IPS DF 6.9 (cell line): ENCODE measurements around the gene CDO1.

ENCODE experiments used
- DNase-seq: peaks from one replicate; pipeline ENCODE4 v3.0.0-alpha.2; 2013; ENCODE audit warnings: low read depth, low spot score
- H3K27ac ChIP-seq: one replicate; pipeline ENCODE4 v1.5.1; 2013; ENCODE audit warnings: low read length, control low read depth
- H3K27me3 ChIP-seq: 2 replicates; pipeline ENCODE4 v1.6.1; 2013; ENCODE audit warnings: mild to moderate bottlenecking, low read length; ENCODE audit not compliant: control insufficient read depth, insufficient read depth
- H3K36me3 ChIP-seq: 2 replicates; pipeline ENCODE4 v1.6.1; 2013; ENCODE audit warnings: low read length; ENCODE audit not compliant: control insufficient read depth, insufficient read depth
- H3K4me1 ChIP-seq: 2 replicates; pipeline ENCODE4 v1.6.1; 2013; ENCODE audit warnings: low read length; ENCODE audit not compliant: control insufficient read depth, insufficient read depth
- H3K4me3 ChIP-seq: 2 replicates; pipeline ENCODE4 v1.5.1; 2013; ENCODE audit warnings: mild to moderate bottlenecking, low read length
- H3K9me3 ChIP-seq: 2 replicates; pipeline ENCODE4 v1.6.1; 2013; ENCODE audit warnings: low read length, inconsistent platforms; ENCODE audit not compliant: control insufficient read depth, insufficient read depth
- WGBS: extraction: QIAGEN DNeasy Blood & Tissue Kit; methylation state at CpG from one replicate; pipeline ENCODE4 v1.1.7; 2013; ENCODE audit warnings: mixed read lengths, missing lambda C conversion rate; ENCODE audit not compliant: insufficient read length, insufficient coverage; 5-methylcytosine and 5-hydroxymethylcytosine counted together

The CDO1 gene

GRCh38 chr5:115788440-115788839 lies 28.0 kb downstream of the CDO1 start:
- DNase-seq, result no peak
- no peaks in the 10 kb centered on the region for H3K36me3 ChIP-seq
- H3K4me3 ChIP-seq, result no peak overlapping the region
- no CpG with 5 or more reads among the region's 1 CpG for WGBS
- no peaks in the 10 kb centered on the region for H3K9me3 ChIP-seq
- H3K4me1 ChIP-seq, result no peaks in the 10 kb centered on the region
- H3K27me3 ChIP-seq, result no peaks in the 10 kb centered on the region
- H3K27ac ChIP-seq, result no peak overlapping the region

- WGBS, result no CpG with 5 or more reads among the region's 1 CpG
- DNase-seq, result no peak
- no peaks in the 10 kb centered on the region for H3K4me1 ChIP-seq
Observed at GRCh38 chr5:115787426-115787825, 29.0 kb downstream of the CDO1 start.

GRCh38 chr5:115785381-115786065 lies 30.9 kb downstream of the CDO1 start:
- DNase-seq, result peak; percentile 60
- no CpG with 5 or more reads among the region's 6 CpGs for WGBS

More at GRCh38 chr5:115787426-115787825, 29.0 kb downstream of the CDO1 start:
- Histone ChIP-seq H3K27me3 (no peaks in the 10 kb centered on the region), H3K36me3 (no peaks in the 10 kb centered on the region), H3K27ac (no peak overlapping the region), H3K4me3 (no peak overlapping the region), H3K9me3 (no peaks in the 10 kb centered on the region)

DNA sequence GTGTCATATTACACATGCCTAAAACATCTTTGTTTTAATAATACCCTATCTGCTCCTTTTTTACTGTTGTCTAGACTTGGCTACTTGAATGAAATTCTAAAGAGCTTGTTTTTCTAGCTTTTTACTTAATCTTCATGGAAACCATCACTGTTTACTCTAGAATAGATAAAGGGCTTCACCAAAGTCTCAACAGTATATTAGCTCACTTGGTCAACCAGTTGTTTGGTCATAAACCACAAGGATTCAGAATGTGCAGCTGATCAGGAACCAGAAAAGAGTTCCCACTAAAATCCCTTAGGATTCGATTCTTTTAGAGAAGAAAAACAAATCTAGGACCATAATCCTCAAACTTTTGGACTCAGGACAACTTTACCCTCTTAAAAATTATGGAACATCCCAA lies 38.0 kb downstream of the CDO1 start:
- Histone ChIP-seq H3K4me3 (no peak overlapping the region), H3K4me1 (no peaks in the 10 kb centered on the region), H3K36me3 (no peaks in the 10 kb centered on the region), H3K27ac (no peak overlapping the region), H3K27me3 (no peaks in the 10 kb centered on the region), H3K9me3 (no peaks in the 10 kb centered on the region)
- no CpG with 5 or more reads among the region's 1 CpG for WGBS
- no peak for DNase-seq

More at GRCh38 chr5:115785381-115786065, 30.9 kb downstream of the CDO1 start:
- H3K36me3 ChIP-seq, result no peaks in the 10 kb centered on the region
- no peak overlapping the region for H3K27ac ChIP-seq
- no peaks in the 10 kb centered on the region for H3K27me3 ChIP-seq
- H3K4me1 ChIP-seq, result no peaks in the 10 kb centered on the region
- H3K4me3 ChIP-seq, result no peak overlapping the region
- no peaks in the 10 kb centered on the region for H3K9me3 ChIP-seq

DNA sequence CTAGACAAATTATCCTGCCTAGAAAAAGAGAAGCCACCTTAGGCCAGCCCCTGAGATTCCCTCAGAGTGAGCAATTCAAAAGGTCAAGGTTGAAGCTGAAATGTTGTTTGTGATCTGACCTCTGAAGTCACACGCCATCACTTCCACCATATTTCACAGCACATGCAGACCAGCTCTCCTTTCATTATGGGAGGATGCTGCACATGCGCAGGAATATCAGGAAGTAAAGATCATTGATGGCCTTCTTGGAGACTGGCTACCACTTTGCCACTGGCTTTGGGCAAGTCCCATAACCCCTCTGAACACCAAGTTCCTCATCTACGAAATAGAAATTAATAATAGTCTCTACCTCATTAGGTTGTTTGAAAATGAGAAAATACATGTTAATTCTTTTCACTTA lies 39.5 kb downstream of the CDO1 start:
- H3K27ac ChIP-seq, result no peak overlapping the region
- WGBS, result no CpG with 5 or more reads among the region's 3 CpGs
- no peaks in the 10 kb centered on the region for H3K4me1 ChIP-seq
- no peaks in the 10 kb centered on the region for H3K36me3 ChIP-seq
- H3K4me3 ChIP-seq, result no peak overlapping the region
- no peaks in the 10 kb centered on the region for H3K27me3 ChIP-seq
- no peak for DNase-seq
- no peaks in the 10 kb centered on the region for H3K9me3 ChIP-seq

GRCh38 chr5:115775999-115776398 lies 40.5 kb downstream of the CDO1 start:
- H3K27ac ChIP-seq, result no peak overlapping the region
- no peaks in the 10 kb centered on the region for H3K4me1 ChIP-seq
- no peaks in the 10 kb centered on the region for H3K27me3 ChIP-seq
- no peak overlapping the region for H3K4me3 ChIP-seq
- no CpG with 5 or more reads among the region's 4 CpGs for WGBS
- DNase-seq, result no peak
- H3K36me3 ChIP-seq, result no peaks in the 10 kb centered on the region
- no peaks in the 10 kb centered on the region for H3K9me3 ChIP-seq

DNA sequence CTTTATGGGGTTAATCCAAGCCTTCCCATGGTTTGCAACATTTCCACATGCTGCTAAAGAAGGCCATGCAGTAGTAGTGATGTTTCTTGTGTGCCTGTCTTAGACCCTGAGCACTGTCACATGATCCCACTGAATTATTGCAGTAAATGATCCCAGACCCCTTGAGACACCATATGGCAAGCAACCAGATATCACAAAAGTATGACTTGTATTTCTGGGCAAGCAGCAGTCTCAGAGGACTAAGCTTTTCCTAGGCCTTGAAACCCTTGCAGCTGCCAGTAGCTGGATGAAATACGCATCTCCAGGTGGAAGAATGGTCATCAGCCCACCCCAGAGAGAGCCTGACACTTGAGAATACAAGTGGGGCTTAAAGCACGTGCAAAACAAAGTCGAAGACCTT lies 41.8 kb downstream of the CDO1 start:
- no peaks in the 10 kb centered on the region for H3K27me3 ChIP-seq
- no peaks in the 10 kb centered on the region for H3K4me1 ChIP-seq
- no peaks in the 10 kb centered on the region for H3K36me3 ChIP-seq
- no peak overlapping the region for H3K27ac ChIP-seq
- no peak overlapping the region for H3K4me3 ChIP-seq
- DNase-seq, result no peak
- no CpG with 5 or more reads among the region's 3 CpGs for WGBS
- no peaks in the 10 kb centered on the region for H3K9me3 ChIP-seq

DNA sequence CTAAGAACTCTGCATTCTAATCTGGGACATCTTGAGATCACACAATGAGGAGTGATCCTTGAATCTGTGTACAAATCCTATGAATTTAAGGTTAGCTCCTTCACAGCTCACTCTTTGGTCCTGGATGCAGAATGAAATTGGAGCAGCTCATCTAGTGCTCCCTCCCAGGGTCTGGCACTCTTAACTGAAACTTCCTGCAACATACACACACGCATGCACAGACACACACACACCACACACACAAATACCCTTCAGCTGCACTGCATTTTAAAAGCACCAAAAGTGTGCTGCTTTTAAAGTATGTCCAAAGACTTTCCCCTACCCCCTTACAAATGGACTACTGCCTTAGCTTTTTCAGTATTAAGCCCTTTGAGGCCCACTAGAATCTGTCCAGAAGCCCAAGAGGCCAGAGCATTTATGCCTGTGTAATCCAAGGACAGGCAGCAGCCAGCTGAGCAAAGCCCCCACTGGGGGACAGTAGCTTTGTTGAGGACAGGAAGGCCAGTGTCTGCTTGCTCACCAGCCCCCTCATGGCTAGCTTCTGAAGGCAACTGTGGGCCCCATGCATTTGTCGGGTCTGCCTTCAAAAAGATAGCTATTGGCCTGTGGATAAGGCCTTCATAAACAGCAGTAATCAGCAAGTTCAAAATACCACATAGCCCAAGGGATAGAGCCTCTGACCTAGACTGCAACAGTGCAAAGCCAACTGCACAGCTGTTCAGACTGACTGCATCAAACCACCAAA lies 43.6 kb downstream of the CDO1 start:
- H3K9me3 ChIP-seq, result no peaks in the 10 kb centered on the region
- WGBS, result no CpG with 5 or more reads among the region's 2 CpGs
- H3K36me3 ChIP-seq, result no peaks in the 10 kb centered on the region
- H3K4me1 ChIP-seq, result no peaks in the 10 kb centered on the region
- H3K27me3 ChIP-seq, result no peaks in the 10 kb centered on the region
- no peak for DNase-seq
- H3K4me3 ChIP-seq, result no peak overlapping the region
- no peak overlapping the region for H3K27ac ChIP-seq

DNA sequence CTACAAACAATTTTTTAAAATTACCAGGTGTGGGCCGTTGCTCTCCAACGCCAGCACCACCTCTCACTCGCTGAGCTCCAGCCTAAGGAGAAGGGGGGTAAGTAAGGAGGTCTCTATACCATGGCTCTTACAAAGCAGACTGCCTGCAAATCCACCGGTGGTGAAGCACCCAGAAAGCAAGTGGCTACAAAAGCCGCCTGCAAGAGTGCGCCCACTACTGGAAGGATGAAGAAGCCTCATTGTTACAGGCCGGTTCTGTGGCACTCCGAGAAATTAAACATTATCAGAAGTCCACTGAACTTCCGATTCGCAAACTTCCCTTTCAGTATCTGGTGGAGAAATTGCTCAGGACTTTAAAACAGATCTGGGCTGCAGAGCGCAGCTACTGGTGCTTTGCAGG lies 46.0 kb downstream of the CDO1 start:
- DNase-seq, result peak; percentile 45
- Histone ChIP-seq H3K27me3 (no peaks in the 10 kb centered on the region), H3K9me3 (no peaks in the 10 kb centered on the region), H3K27ac (no peak overlapping the region), H3K4me3 (no peak overlapping the region), H3K4me1 (no peaks in the 10 kb centered on the region), H3K36me3 (no peaks in the 10 kb centered on the region)
- WGBS, result no CpG with 5 or more reads among the region's 11 CpGs

DNA sequence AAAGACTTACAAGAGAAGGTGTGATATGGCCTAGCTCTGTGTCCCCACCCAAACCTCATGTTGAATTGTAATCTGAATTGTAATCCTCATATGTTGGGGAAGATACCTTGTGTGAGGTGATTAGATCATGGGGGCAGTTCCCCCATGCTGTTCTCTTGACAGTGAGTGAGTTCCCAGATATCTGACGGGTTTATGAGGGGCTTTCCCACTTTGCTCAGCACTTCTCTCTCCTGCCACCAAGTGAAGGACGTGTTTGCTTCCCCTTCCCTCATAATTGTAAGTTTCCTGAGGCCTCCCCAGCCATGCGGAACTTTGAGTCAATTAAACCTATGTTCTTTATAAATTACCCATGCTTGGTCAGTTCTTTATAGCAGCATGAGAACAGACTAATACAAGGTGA lies 49.0 kb downstream of the CDO1 start:
- no peaks in the 10 kb centered on the region for H3K27me3 ChIP-seq
- H3K27ac ChIP-seq, result no peak overlapping the region
- H3K4me1 ChIP-seq, result no peaks in the 10 kb centered on the region
- H3K36me3 ChIP-seq, result no peaks in the 10 kb centered on the region
- H3K4me3 ChIP-seq, result no peak overlapping the region
- WGBS, result no CpG with 5 or more reads among the region's 3 CpGs
- H3K9me3 ChIP-seq, result no peaks in the 10 kb centered on the region
- DNase-seq, result no peak

DNA sequence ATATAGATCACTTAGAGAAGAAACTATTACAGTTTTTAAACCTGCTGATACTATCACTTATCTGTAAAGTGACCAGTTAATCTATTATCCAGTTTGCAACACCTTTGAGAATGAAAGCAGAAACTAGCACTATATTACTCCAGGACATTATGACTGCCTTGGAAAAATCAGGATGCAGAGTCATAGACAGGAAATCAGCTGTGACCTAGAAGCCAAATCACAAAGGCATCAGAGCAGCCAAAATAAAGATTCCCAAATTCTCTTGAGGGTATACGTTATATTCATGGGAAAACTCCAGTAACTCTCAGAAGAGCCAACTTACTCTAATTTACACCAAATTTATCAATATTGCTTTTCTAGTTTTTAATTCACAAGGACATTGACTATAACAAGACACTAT lies 49.9 kb downstream of the CDO1 start:
- no peak overlapping the region for H3K4me3 ChIP-seq
- H3K36me3 ChIP-seq, result no peaks in the 10 kb centered on the region
- H3K9me3 ChIP-seq, result no peaks in the 10 kb centered on the region
- no peak for DNase-seq
- H3K27me3 ChIP-seq, result no peaks in the 10 kb centered on the region
- no peak overlapping the region for H3K27ac ChIP-seq
- WGBS, result no CpG with 5 or more reads among the region's 1 CpG
- no peaks in the 10 kb centered on the region for H3K4me1 ChIP-seq
